SK-N-SH treated with all-trans-retinoic acid at 6 μM for 48 hours (cell line): Measurements from ENCODE around the gene OSBPL2.

Source experiments
- ZFP3 ChIP-seq: fragments of 250-450 bp; sonication (Bioruptor Pico); IDR thresholded peaks from 2 replicates; pipeline ENCODE4 v1.5.0; 2020; ENCODE audit warnings: mild to moderate bottlenecking, moderate library complexity
- ZNF70 ChIP-seq: fragments of 450-650 bp; formaldehyde crosslinking; IDR thresholded peaks from 2 replicates; pipeline ENCODE4 v1.5.0; 2020; ENCODE audit warnings: mild to moderate bottlenecking, moderate library complexity
- TF ChIP-seq, protein P1 (sequence below): fragments of 250-450 bp; sonication (Bioruptor Pico); IDR thresholded peaks from 2 replicates; pipeline ENCODE4 v1.5.1; 2020; ENCODE audit warnings: low read depth, mild to moderate bottlenecking, moderate library complexity

DNA sequence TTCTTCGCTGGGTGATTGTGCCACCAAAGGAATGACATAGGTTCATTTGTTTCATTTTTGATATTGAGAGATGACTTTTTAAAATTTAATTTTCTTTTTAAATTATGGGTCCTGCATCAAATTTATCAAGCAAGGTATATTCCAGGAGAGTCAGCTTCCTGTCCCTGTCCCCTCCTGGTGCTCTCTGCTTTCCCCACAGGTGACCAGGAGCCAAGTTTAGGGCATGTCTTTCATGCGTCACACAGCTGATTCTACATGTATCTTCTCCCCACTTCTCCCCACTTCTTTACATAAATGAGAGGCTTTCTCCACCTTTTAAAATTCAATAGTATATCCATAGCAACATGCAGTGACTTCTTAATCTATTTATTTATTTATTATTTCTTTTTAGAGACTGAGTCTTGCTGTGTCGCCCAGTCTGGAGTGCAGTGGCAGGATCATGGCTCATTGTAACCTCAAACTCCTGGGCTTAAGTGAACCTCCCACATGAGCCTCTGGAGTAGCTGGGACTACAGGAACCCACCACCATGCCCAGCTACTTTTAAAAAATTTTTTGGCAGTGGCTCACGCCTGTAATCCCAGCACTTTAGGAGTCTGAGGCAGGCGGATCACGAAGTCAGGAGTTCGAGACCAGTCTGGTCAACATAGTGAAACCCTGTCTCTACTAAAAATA, 30.0 kb downstream of the OSBPL2 start:
- TF ChIP-seq ZFP3 (CRISPR knock-in tag) (no peak), ZNF70 (CRISPR knock-in tag) (no peak)
- TF ChIP-seq, protein P1, sequence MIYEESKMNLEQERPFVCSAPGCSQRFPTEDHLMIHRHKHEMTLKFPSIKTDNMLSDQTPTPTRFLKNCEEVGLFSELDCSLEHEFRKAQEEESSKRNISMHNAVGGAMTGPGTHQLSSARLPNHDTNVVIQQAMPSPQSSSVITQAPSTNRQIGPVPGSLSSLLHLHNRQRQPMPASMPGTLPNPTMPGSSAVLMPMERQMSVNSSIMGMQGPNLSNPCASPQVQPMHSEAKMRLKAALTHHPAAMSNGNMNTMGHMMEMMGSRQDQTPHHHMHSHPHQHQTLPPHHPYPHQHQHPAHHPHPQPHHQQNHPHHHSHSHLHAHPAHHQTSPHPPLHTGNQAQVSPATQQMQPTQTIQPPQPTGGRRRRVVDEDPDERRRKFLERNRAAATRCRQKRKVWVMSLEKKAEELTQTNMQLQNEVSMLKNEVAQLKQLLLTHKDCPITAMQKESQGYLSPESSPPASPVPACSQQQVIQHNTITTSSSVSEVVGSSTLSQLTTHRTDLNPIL (CRISPR knock-in tag), result no peak
